HG03045 (cell line): ENCODE results near the gene FARSA.
A peak's percentile ranks its signal among the peaks of the same experiment; 100 is the strongest.
"Not testable (repeated sequence)": the region's sequence is repeated elsewhere in the genome, so short reads cannot be mapped to it uniquely, and the experiment has no call there.

Experiments used
- ATAC-seq: cut with Tn5 transposase; IDR thresholded peaks from one replicate; pipeline ENCODE4 v1.9.1; 2021; ENCODE audit warnings: mild to moderate bottlenecking, moderate library complexity; ENCODE audit not compliant: unreplicated experiment

FARSA gene

GRCh38 chr19:12954612-12954962, 21.1 kb upstream of the FARSA start:
- ATAC-seq = no peak

GRCh38 chr19:12953799-12954611, 20.5 kb upstream of the FARSA start:
- ATAC-seq = no peak

GRCh38 chr19:12953138-12953798, 19.8 kb upstream of the FARSA start:
- no peak for ATAC-seq

GRCh38 chr19:12952488-12953137, 19.1 kb upstream of the FARSA start:
- ATAC-seq = no peak

- ATAC-seq = not testable (repeated sequence)
Measured at GRCh38 chr19:12952050-12952449, 18.5 kb upstream of the FARSA start.

GRCh38 chr19:12949363-12950283, 16.1 kb upstream of the FARSA start:
- ATAC-seq = no peak

- ATAC-seq = no peak
Measured at GRCh38 chr19:12948612-12949362, 15.3 kb upstream of the FARSA start.

- ATAC-seq = no peak
Measured at GRCh38 chr19:12947702-12948611, 14.4 kb upstream of the FARSA start.

- no peak for ATAC-seq
Measured at GRCh38 chr19:12946731-12947496, 13.4 kb upstream of the FARSA start.

- peak; percentile 38 for ATAC-seq
Measured at GRCh38 chr19:12946092-12946721, 12.7 kb upstream of the FARSA start.

GRCh38 chr19:12945479-12946091, 12.1 kb upstream of the FARSA start, which contains the start of gene RAD23A:
Gene RAD23A, plus strand, starts transcription at chr19:12945862. Its CDS starts 87 bp downstream, at chr19:12945949.
- ATAC-seq = peak; percentile 71

- ATAC-seq = no peak
Measured at GRCh38 chr19:12944104-12944674, 10.7 kb upstream of the FARSA start.

- no peak for ATAC-seq
Measured at GRCh38 chr19:12943437-12944044, 10.0 kb upstream of the FARSA start.

- ATAC-seq = no peak
Measured at GRCh38 chr19:12940897-12941296, 7.4 kb upstream of the FARSA start.

GRCh38 chr19:12939975-12940423, 6.5 kb upstream of the FARSA start:
- ATAC-seq = no peak

- ATAC-seq = peak; percentile 4
Measured at GRCh38 chr19:12938779-12939601, 5.5 kb upstream of the FARSA start.
